PC-3 (cell line): ENCODE measurements around the gene PVRIG. TPM values are rescaled to one million over a fixed set of nuclear protein-coding genes. Genes with fewer than 3 reads are reported as not detected.
A peak's percentile ranks its signal among the peaks of the same experiment; 100 is the strongest.
"Not testable (repeated sequence)": the region's sequence is repeated elsewhere in the genome, so short reads cannot be mapped to it uniquely, and the experiment has no call there.

ENCODE experiments used
- ATAC-seq: fragments of 200-7000 bp; cut with Tn5 transposase; 2 replicates; pipeline ENCODE4 v1.9.1; 2020; ENCODE audit warnings: mild to moderate bottlenecking, moderate library complexity
- BruUV-seq: library from RNA; stranded (reverse); fragments of 400-500 nt; replicated peaks from 2 replicates; lab custom pipeline; 2021; lab: Mats Ljungman, UMichigan
- CTCF ChIA-PET: fragments of 300-600 bp; sonication (Branson Sonifier 250); formaldehyde crosslinking; loops from one replicate; lab custom pipeline; 2022; ENCODE audit warnings: antibody characterized with exemption; lab: Charles Lee
- POLR2A ChIA-PET: fragments of 300-600 bp; sonication (Branson Sonifier 250); formaldehyde crosslinking; loops from one replicate; lab custom pipeline; 2022; ENCODE audit warnings: antibody characterized with exemption; ENCODE audit not compliant: unreplicated experiment; lab: Charles Lee
- DNase-seq: peaks from one replicate; pipeline ENCODE4 v3.0.0-alpha.2; 2015
- H2AFZ ChIP-seq: fragments of 300-600 bp; sonication (generic); 2 replicates; pipeline ENCODE4 v1.6.0; 2016; ENCODE audit warnings: antibody characterized with exemption, low read length
- H3F3A ChIP-seq: fragments of 300-600 bp; sonication (generic); one replicate; pipeline ENCODE4 v1.6.0; 2017; ENCODE audit warnings: antibody characterized with exemption, low read length, control low read depth, mild to moderate bottlenecking; ENCODE audit not compliant: unreplicated experiment
- H3K27ac ChIP-seq: fragments of 300-600 bp; sonication (generic); 2 replicates; pipeline ENCODE4 v1.5.1; 2016; ENCODE audit warnings: mild to moderate bottlenecking, low read length
- H3K27me3 ChIP-seq: fragments of 300-600 bp; sonication (generic); 2 replicates; pipeline ENCODE4 v1.6.1; 2016; ENCODE audit warnings: low read length, mixed read lengths
- H3K36me3 ChIP-seq: fragments of 300-600 bp; sonication (generic); 2 replicates; pipeline ENCODE4 v1.6.1; 2016; ENCODE audit warnings: low read depth, mixed run types, low read length, mixed read lengths
- H3K4me1 ChIP-seq: fragments of 300-600 bp; sonication (generic); 2 replicates; pipeline ENCODE4 v1.5.1; 2016; ENCODE audit warnings: low read length; ENCODE audit not compliant: insufficient read depth
- H3K4me2 ChIP-seq: fragments of 300-600 bp; sonication (generic); 2 replicates; pipeline ENCODE4 v1.6.0; 2016; ENCODE audit warnings: low read length
- H3K4me3 ChIP-seq: fragments of 300-600 bp; sonication (generic); 2 replicates; pipeline ENCODE4 v1.5.1; 2016; ENCODE audit warnings: mild to moderate bottlenecking, low read length, mixed read lengths
- H3K79me2 ChIP-seq: fragments of 300-600 bp; sonication (generic); 2 replicates; pipeline ENCODE4 v1.6.1; 2017; ENCODE audit warnings: low read length, mixed read lengths
- H3K9ac ChIP-seq: fragments of 300-600 bp; sonication (generic); 2 replicates; pipeline ENCODE4 v1.6.0; 2016; ENCODE audit warnings: mild to moderate bottlenecking, low read length
- H3K9me2 ChIP-seq: fragments of 300-600 bp; sonication (generic); replicated peaks from 2 replicates; pipeline ENCODE4 v1.6.1; 2016; ENCODE audit warnings: mixed run types, low read length, mixed read lengths
- H3K9me3 ChIP-seq: fragments of 300-600 bp; sonication (generic); 2 replicates; pipeline ENCODE4 v1.6.1; 2016; ENCODE audit warnings: low read length, mixed read lengths
- H4K20me1 ChIP-seq: fragments of 300-600 bp; sonication (generic); 2 replicates; pipeline ENCODE4 v1.6.1; 2016; ENCODE audit warnings: low read length, mixed read lengths
- intact Hi-C: fragments of 100-400 bp; cut with micrococcal nuclease; formaldehyde crosslinking; loops from 2 replicates; pipeline ENCODE4 v1.9.0; 2023
- total RNA-seq: library from RNA; depleted of rRNA; stranded (reverse); fragments of >200 nt; gene quantifications from 2 replicates; pipeline ENCODE4 v1.2.3, GENCODE V29; 2014

Gene PVRIG
- total RNA-seq, 1 experiment from 2014 or later, result not detected

DNA sequence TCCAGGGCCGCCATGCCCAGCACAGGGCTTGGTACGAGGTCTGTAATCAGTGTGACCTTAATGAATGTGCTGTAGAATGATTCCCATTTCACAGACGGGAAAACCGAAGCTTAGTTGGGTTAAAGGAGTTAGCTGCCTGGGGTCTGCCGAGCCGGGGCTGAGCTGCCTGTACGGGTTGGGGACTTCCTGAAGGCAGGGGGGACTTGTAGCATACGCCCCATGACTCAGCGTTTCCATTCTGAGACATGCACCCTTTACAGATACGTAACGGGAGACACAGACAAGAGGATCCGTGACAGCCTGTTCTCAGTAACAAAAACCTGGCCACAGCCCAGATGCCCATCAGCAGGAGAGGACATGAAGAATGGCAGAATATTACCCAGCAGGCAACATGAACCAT, 23.6 kb downstream of the PVRIG start:
- H2AFZ ChIP-seq, H3K9ac ChIP-seq, H3K27ac ChIP-seq, POLR2A ChIA-PET, H3K9me2 ChIP-seq, CTCF ChIA-PET, H3F3A ChIP-seq, ATAC-seq, H3K4me2 ChIP-seq, H3K79me2 ChIP-seq, H3K27me3 ChIP-seq, H3K36me3 ChIP-seq, intact Hi-C loops, H3K9me3 ChIP-seq, BruUV-seq, H3K4me3 ChIP-seq, H4K20me1 ChIP-seq: not testable (repeated sequence)
- peaks cover 21% of the 10 kb centered on the region for H3K4me1 ChIP-seq
- peak; percentile 25 for DNase-seq

DNA sequence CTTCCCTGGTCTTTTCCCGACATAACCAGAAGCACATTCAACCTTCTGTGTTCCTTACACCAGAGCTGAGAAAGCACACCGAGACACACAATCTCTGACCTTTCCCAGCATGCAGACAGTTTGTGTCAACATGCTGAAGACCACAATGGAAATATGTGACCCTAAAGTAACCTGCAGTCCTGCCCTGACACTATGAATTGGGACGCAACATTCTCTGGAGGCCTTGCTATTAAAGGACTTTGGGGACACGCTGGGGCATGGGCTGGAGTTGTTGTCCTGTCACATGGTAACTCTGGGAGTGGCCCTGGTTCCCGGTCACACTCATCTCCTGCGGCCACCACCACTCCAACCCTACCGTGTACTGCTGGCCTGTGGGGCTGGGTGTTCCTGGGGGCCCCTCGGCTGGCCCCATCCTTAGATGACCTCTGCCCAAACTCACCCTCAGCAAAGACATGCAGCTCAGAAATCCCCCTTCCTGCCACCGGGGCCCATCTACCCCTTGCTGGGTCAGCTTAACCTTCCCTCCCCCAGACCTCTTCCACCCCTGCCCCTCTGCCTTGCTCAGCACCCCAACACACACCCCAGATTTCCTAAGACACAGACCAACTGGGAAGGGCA, 25.3 kb downstream of the PVRIG start:
- ATAC-seq, H3K36me3 ChIP-seq, BruUV-seq, H3K79me2 ChIP-seq, H3K9me2 ChIP-seq, H3K4me3 ChIP-seq, H3K27me3 ChIP-seq, CTCF ChIA-PET, H4K20me1 ChIP-seq, H3F3A ChIP-seq, POLR2A ChIA-PET, H3K27ac ChIP-seq, intact Hi-C loops, H3K4me2 ChIP-seq, H2AFZ ChIP-seq, H3K9me3 ChIP-seq, DNase-seq, H3K9ac ChIP-seq: not testable (repeated sequence)
- H3K4me1 ChIP-seq, result peaks cover 23% of the 10 kb centered on the region

DNA sequence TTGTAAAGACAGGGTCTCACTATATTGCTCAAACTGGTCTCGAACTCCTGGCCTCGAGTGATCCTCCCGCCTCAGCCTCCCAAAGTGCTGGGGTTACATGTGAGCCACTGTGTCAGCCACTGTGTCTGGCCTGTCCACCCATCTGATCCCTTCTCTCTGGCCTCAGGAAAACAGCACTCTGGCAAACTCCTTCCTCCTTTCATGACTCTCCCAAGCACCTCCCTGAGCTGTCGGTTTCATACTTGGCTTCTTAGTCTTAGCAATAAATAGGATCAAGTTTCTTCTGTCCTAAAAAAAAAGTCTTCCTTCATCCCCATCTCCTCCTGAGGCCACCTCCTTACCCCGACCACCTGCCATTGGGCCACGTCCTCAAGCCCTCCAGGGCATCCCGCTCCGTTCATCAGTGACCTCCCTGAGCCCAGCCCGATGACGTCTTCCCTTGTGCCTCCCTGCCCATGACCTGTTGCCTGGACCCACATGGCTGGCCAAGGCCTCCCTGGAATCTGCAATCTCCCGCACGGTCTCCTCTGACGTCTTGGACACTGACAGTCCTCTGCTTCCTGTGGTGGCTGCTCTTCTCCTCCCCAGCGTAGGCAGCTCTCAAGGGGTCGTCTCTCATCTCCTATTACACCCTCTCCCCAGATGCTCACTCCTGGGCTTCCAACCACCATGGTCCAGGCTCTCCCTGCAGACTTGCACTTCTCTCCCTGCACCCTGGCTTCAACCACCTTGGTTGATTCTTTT, 26.5 kb downstream of the PVRIG start:
- H3K4me2 ChIP-seq, intact Hi-C loops: not testable (repeated sequence)

DNA sequence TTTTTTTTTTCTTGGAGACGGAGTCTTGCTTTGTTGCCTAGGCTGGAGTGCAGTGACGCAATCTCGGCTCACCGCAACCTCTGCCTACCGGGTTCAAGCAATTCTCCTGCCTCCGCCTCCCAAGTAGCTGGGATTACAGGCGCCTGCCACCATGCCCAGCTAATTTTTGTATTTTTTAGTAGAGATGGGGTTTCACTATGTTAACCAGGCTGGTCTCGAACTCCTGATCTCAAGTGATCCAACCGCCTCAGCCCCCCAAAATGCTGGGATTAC, 27.1 kb downstream of the PVRIG start:
- peaks cover 23% of the 10 kb centered on the region for H3K4me1 ChIP-seq
- H3K79me2 ChIP-seq, H3K27me3 ChIP-seq, H3K36me3 ChIP-seq, H3F3A ChIP-seq, H3K9me2 ChIP-seq, H3K9me3 ChIP-seq, H3K9ac ChIP-seq, BruUV-seq, H2AFZ ChIP-seq, DNase-seq, POLR2A ChIA-PET, ATAC-seq, intact Hi-C loops, H4K20me1 ChIP-seq, CTCF ChIA-PET, H3K4me3 ChIP-seq: not testable (repeated sequence)
- H3K27ac ChIP-seq, result peak overlapping the region; percentile 27; the same call in 1 of the 2 replicates
- peak overlapping the region; percentile 53; the same call in 1 of the 2 replicates for H3K4me2 ChIP-seq

More for the DNA sequence above, 26.5 kb downstream of the PVRIG start:
- H4K20me1 ChIP-seq, H2AFZ ChIP-seq, BruUV-seq, H3K9me2 ChIP-seq, H3K27ac ChIP-seq, H3K27me3 ChIP-seq, H3K36me3 ChIP-seq, H3K79me2 ChIP-seq, H3K4me3 ChIP-seq, POLR2A ChIA-PET, H3K9ac ChIP-seq, H3K9me3 ChIP-seq, CTCF ChIA-PET, H3F3A ChIP-seq: not testable (repeated sequence)
- peak; percentile 54 for DNase-seq
- ATAC-seq, result peak; percentile 48
- peaks cover 23% of the 10 kb centered on the region for H3K4me1 ChIP-seq
